Vagina (tissue), 2 donors: Measurements from ENCODE around the gene MPRIP. TPM values are rescaled to one million over a fixed set of nuclear protein-coding genes. Genes with fewer than 3 reads are reported as not detected.
"Not testable (repeated sequence)": the region's sequence is repeated elsewhere in the genome, so short reads cannot be mapped to it uniquely, and the experiment has no call there.

Experiments
- DNase-seq, 2 donors: peaks; one replicate each; pipeline ENCODE4 v3.0.0-alpha.2; 2017; ENCODE audit errors: extremely low spot score in 2 of 2
- H3K27ac ChIP-seq: fragments of 200-600 bp; sonication (generic); one replicate; pipeline ENCODE4 v1.5.1; 2019
- H3K27me3 ChIP-seq: fragments of 200-600 bp; sonication (generic); one replicate; pipeline ENCODE4 v1.5.1; 2019
- H3K36me3 ChIP-seq, 2 donors: fragments of 200-600 bp; sonication (generic); one replicate each; pipeline ENCODE4 v1.5.1; 2017 to 2019
- H3K4me1 ChIP-seq: fragments of 200-600 bp; sonication (generic); one replicate; pipeline ENCODE4 v1.5.1; 2019
- H3K4me3 ChIP-seq, 2 donors: fragments of 200-600 bp; sonication (generic); 1 replicate in 1 of 2; 2 replicates in 1 of 2; pipeline ENCODE4 v1.5.1; 2016 to 2019
- H3K9me3 ChIP-seq: fragments of 200-600 bp; sonication (generic); one replicate; pipeline ENCODE4 v1.5.1; 2019
- POLR2A ChIP-seq, 2 donors: fragments of 450-650 bp; IDR thresholded peaks; one replicate each; pipeline ENCODE4 v1.6.1; 2017; ENCODE audit warnings: antibody characterized with exemption in 2 of 2, mild to moderate bottlenecking in 2 of 2, moderate library complexity in 2 of 2
- POLR2AphosphoS5 ChIP-seq, 2 donors: sonication (generic); formaldehyde crosslinking; IDR thresholded peaks; one replicate each; pipeline ENCODE4 v1.9.0; 2017; ENCODE audit warnings: antibody characterized with exemption in 2 of 2, mild to moderate bottlenecking in 2 of 2, low read depth in 1 of 2; ENCODE audit not compliant: insufficient read depth in 1 of 2
- intact Hi-C: fragments of 100-400 bp; cut with DNase I; formaldehyde crosslinking; loops from one replicate; pipeline ENCODE4 v1.15.1; 2023
- total RNA-seq: library from RNA; depleted of rRNA; stranded (reverse); fragments of >200 nt; gene quantifications from one replicate; pipeline ENCODE4 v1.2.3, GENCODE V29; 2016
- TF ChIP-seq, protein P1 (sequence below), 3 experiments: fragments of 450-650 bp in 2 of 3; fragments of 200-600 bp in 1 of 3; sonication (generic) in 1 of 3; IDR thresholded peaks; one replicate each; pipeline ENCODE4 v1.5.1; 2017 to 2019; ENCODE audit warnings: antibody characterized with exemption in 3 of 3, mild to moderate bottlenecking in 2 of 3, moderate library complexity in 2 of 3

The MPRIP gene
- total RNA-seq, 1 donor from 2014 or later = 202 TPM

DNA sequence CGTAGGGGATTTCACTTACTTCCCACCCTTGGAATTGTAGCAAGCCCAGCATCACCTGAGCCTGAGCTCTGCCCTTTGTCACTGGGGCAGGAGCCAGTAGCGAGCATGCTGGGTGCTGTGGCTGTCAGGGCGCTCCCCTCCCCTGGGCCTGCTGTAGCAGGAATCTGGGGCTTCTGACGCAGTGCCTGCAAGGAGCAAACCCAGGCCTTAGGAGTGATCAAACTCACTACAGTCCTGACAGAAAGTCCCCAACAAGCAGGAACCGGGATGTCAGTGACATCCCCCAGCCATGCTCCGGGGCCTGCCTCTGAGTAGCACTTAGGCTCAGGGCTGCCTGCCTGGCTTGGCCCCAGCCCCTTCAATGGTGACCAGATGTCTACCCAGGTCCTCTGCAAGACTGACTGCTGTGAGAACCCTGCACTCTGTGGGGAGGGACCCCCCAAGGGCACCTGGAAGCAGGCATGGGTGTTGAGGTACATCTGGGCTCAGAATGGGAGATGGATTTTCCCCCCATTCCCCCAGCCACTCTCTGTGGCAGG is 140.4 kb downstream of the MPRIP start:
- no peaks in the 10 kb centered on the region for H3K9me3 ChIP-seq
- TF ChIP-seq POLR2AphosphoS5 (IDR thresholded peaks at IDR 0.05; ENCODE audit: insufficient read depth in 1 of 2, low read depth in 1 of 2) (no peak), POLR2A (IDR thresholded peaks at IDR 0.05) (no peak)
- TF ChIP-seq, protein P1, sequence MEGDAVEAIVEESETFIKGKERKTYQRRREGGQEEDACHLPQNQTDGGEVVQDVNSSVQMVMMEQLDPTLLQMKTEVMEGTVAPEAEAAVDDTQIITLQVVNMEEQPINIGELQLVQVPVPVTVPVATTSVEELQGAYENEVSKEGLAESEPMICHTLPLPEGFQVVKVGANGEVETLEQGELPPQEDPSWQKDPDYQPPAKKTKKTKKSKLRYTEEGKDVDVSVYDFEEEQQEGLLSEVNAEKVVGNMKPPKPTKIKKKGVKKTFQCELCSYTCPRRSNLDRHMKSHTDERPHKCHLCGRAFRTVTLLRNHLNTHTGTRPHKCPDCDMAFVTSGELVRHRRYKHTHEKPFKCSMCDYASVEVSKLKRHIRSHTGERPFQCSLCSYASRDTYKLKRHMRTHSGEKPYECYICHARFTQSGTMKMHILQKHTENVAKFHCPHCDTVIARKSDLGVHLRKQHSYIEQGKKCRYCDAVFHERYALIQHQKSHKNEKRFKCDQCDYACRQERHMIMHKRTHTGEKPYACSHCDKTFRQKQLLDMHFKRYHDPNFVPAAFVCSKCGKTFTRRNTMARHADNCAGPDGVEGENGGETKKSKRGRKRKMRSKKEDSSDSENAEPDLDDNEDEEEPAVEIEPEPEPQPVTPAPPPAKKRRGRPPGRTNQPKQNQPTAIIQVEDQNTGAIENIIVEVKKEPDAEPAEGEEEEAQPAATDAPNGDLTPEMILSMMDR (IDR thresholded peaks at IDR 0.05) = no peak
- H3K4me3 ChIP-seq = no peak overlapping the region
- H3K36me3 ChIP-seq = peaks cover 0 to 77% of the 10 kb centered on the region in 2 donors
- no peak overlapping the region for H3K27ac ChIP-seq
- no peaks in the 10 kb centered on the region for H3K27me3 ChIP-seq
- peaks cover 22% of the 10 kb centered on the region for H3K4me1 ChIP-seq
- intact Hi-C loops = no loop called here
- DNase-seq = no peak

DNA sequence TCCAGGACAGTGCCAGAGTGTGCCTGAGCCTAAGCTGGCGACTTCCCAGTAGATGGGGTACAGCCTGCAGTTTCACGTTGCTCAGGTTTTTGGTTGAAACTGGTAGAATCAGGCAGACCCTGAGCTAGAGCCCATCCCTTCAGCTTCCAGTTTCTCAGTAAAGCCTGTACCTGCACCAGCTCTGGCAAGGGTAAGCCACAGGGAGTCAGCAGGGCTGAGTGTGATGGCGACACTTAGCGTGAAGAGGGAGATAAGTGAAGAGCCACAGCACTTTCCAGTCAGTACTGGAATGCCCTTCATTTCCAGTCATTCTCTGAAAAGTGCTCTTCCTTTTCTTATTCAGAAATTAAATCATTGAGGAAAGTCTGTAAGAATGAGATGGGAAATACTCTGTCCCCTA is 141.5 kb downstream of the MPRIP start:
- TF ChIP-seq, protein P1 (IDR thresholded peaks at IDR 0.05) = no peak
- TF ChIP-seq POLR2A (IDR thresholded peaks at IDR 0.05) = no peak
- TF ChIP-seq POLR2AphosphoS5 (IDR thresholded peaks at IDR 0.05; ENCODE audit: insufficient read depth in 1 of 2, low read depth in 1 of 2) = no peak
- H3K36me3 ChIP-seq = peaks cover 0 to 71% of the 10 kb centered on the region in 2 donors

DNA sequence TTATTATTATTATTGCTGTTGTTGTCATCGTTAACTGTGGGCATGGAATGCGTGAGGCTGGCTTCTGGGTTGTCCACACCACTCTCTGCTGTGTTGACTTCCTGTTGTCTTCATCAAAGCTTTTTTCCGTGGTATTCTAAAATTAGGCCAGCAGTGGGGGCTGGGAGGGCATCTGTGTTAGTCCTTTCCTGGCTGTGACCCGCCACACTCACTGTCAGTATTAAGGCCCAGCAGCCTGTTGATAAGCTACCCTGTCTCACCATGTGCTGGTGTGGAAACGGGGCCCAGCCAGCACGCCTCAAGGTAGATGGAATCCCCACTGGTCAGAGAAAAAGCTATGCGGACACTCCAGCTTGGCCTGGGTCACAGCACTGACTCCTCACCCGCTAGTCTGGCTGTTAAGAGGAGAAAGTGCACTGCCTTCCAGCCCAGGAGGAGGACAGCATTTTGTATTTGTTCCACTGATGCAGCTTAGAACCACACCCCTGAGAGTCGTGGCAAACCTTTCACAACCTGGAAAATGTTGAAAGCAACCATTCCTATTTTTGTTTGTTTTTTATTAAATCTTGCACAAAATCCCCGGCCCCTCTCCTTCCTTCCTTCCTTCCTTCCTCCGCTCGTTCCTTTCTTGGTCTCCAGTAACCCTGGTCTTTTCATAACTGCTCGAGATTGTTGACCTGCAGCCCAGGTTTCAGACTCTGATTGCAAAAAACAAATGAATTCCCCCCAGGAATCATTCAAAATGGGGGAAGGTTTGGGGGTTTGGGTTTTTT is 142.9 kb downstream of the MPRIP start:
- H3K4me1 ChIP-seq = peaks cover 25% of the 10 kb centered on the region
- intact Hi-C loops = not testable (repeated sequence)

More for the DNA sequence above, 141.5 kb downstream of the MPRIP start:
- DNase-seq = no peak
- Histone ChIP-seq H3K4me3 (no peak overlapping the region), H3K4me1 (peaks cover 22% of the 10 kb centered on the region), H3K27ac (no peak overlapping the region), H3K9me3 (no peaks in the 10 kb centered on the region), H3K27me3 (no peaks in the 10 kb centered on the region)
- intact Hi-C loops = no loop called here

DNA sequence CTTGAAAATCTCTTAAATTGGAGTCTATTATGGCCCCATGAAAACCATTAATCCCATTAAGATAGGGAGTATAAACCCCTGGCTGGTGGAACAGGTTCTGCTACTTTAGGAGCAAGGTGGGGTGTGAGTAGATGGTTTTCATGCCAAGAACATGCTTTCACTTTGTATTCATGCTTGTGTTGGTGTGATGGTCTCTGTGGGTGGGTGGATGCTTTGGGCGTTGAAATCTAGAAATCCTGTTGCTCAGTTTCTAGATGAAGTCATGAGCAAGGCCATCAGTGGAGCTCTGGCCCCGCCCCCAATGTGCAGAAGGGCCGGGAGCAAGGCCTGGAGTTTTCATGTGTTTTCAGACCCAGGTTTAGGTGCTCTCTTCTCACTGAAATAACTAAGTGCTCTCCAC is 143.8 kb downstream of the MPRIP start:
- DNase-seq = no peak
- no peak overlapping the region for H3K4me3 ChIP-seq
- no peaks in the 10 kb centered on the region for H3K9me3 ChIP-seq
- TF ChIP-seq POLR2AphosphoS5 (IDR thresholded peaks at IDR 0.05; ENCODE audit: insufficient read depth in 1 of 2, low read depth in 1 of 2) = peak in 1 of 2 donors; percentile 11
- TF ChIP-seq, protein P1 (IDR thresholded peaks at IDR 0.05) = no peak
- no peak overlapping the region for H3K27ac ChIP-seq
- intact Hi-C loops = no loop called here
- no peaks in the 10 kb centered on the region for H3K27me3 ChIP-seq
- peaks cover 0 to 53% of the 10 kb centered on the region in 2 donors for H3K36me3 ChIP-seq
- H3K4me1 ChIP-seq = peaks cover 28% of the 10 kb centered on the region

More for the DNA sequence above, 142.9 kb downstream of the MPRIP start:
- H3K4me3 ChIP-seq, H3K27me3 ChIP-seq, H3K27ac ChIP-seq, H3K9me3 ChIP-seq, DNase-seq: not testable (repeated sequence)
- H3K36me3 ChIP-seq = peaks cover 0 to 61% of the 10 kb centered on the region in 2 donors

DNA sequence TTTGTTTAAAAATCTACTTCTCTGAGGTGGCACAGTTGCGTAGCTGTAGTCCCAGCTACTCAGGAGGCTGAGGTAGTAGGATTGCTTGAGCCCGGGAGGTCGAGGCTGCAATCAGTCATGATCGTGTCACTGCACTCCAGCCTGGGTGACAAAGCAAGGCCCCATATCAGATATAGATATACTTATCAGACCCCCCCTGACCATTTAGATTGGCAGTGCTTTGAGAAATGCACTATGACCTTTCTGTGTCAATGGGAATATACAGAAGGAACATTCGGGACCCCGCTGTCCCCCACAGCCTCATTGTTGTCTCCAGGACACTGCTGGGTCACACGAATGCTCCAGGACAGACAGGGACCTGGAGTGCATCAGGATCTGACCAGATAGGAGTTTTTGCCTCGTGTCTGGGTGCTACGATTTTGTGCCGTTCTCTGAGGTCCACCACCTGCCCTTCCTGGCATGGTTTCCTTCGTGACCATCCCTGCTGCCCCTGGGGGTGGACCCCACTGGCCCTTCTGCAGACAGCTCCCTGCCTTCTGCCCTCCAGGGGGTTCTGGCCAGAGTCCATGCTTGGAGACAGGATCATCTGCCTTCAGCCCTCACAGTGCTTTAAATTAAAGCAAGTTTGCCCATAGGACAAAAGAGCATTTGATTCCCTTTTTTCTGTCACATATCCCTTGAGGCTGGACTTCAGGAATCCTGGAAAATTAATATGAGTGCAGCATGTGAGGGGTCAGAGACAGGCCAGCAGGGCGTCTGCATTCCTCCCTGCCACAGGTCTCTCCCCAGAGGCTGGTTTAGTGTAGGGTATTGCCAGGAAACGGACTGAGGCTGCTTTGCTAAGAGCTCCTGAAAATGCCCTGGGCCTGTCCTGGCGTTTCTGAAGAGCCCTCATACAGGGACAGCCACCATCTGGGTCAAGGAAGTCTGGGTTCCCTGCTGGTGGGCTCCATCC is 144.6 kb downstream of the MPRIP start:
- H3K27ac ChIP-seq = no peak overlapping the region
- H3K4me1 ChIP-seq = peaks cover 34% of the 10 kb centered on the region
- no peak overlapping the region for H3K4me3 ChIP-seq
- no peaks in the 10 kb centered on the region for H3K27me3 ChIP-seq
- peaks cover 0 to 45% of the 10 kb centered on the region in 2 donors for H3K36me3 ChIP-seq
- intact Hi-C loops = no loop called here
- DNase-seq = no peak
- no peaks in the 10 kb centered on the region for H3K9me3 ChIP-seq
- TF ChIP-seq, protein P1 (IDR thresholded peaks at IDR 0.05) = no peak
- no peak for TF ChIP-seq POLR2AphosphoS5 (IDR thresholded peaks at IDR 0.05; ENCODE audit: insufficient read depth in 1 of 2, low read depth in 1 of 2)
- TF ChIP-seq POLR2A (IDR thresholded peaks at IDR 0.05) = no peak
